Gastrocnemius medialis (tissue), 4 donors: ENCODE data around the gene SND1. TPM values are rescaled to one million over a fixed set of nuclear protein-coding genes. Genes with fewer than 3 reads are reported as not detected.

Source experiments
- ATAC-seq, 2 donors: fragments of 150-250 bp; one replicate each; pipeline ENCODE4 v1.9.1; 2016
- DNase-seq, 2 donors: peaks; one replicate each; pipeline ENCODE4 v3.0.0-alpha.2; 2019
- H3K27ac ChIP-seq, 4 donors: fragments of 200-600 bp; sonication (generic); 1 replicate in 1 of 4; 2 replicates in 3 of 4; pipeline ENCODE4 v1.5.1; 2016 to 2018; ENCODE audit warnings: mild to moderate bottlenecking in 2 of 4, moderate library complexity in 1 of 4
- H3K27me3 ChIP-seq, 3 donors: fragments of 200-600 bp; sonication (generic) in 2 of 3; 1 replicate in 1 of 3; 2 replicates in 2 of 3; pipeline versions ENCODE4 v1.5.1 to v1.6.0; 2016 to 2019; ENCODE audit warnings: mild to moderate bottlenecking in 1 of 3, moderate library complexity in 1 of 3
- H3K36me3 ChIP-seq, 2 donors: fragments of 200-600 bp; sonication (generic) in 1 of 2; one replicate each; pipeline ENCODE4 v1.5.1; 2017 to 2018
- H3K4me1 ChIP-seq, 2 donors: fragments of 200-600 bp; sonication (generic) in 1 of 2; one replicate each; pipeline ENCODE4 v1.5.1; 2016 to 2017; ENCODE audit warnings: mild to moderate bottlenecking in 2 of 2
- H3K4me3 ChIP-seq, 4 donors: fragments of 200-600 bp; sonication (generic) in 3 of 4; 1 replicate in 1 of 4; 2 replicates in 3 of 4; pipeline ENCODE4 v1.5.1; 2016 to 2019; ENCODE audit warnings: mild to moderate bottlenecking in 2 of 4
- H3K9me3 ChIP-seq, 3 donors: fragments of 200-600 bp; sonication (generic) in 2 of 3; 1 replicate in 1 of 3; 2 replicates in 2 of 3; pipeline ENCODE4 v1.5.1; 2016 to 2019
- POLR2A ChIP-seq, 2 donors: fragments of 450-650 bp; IDR thresholded peaks; one replicate each; pipeline ENCODE4 v1.6.1; 2017; ENCODE audit warnings: antibody characterized with exemption in 2 of 2, mild to moderate bottlenecking in 2 of 2, moderate library complexity in 2 of 2
- in situ Hi-C, 4 donors: fragments of 200-750 bp; cut with MboI; loops; one replicate each; pipeline versions ENCODE4 v1.15.0 to v1.8.0; 2017; ENCODE audit warnings: low sequenced_read_pairs in 4 of 4
- intact Hi-C: fragments of 100-400 bp; cut with DNase I; formaldehyde crosslinking; loops from one replicate; pipeline ENCODE4 v1.15.1; 2023; ENCODE audit warnings: low total_unique reads
- total RNA-seq, 4 donors: library from RNA; depleted of rRNA; stranded (reverse); fragments of >200 nt; gene quantifications; one replicate each; pipeline versions ENCODE4 v1.1.0 to v1.2.3, GENCODE V29; 2016
- TF ChIP-seq, protein P1 (sequence below), 5 experiments: fragments of 450-650 bp in 3 of 5; fragments of 200-600 bp in 2 of 5; sonication (generic) in 2 of 5; IDR thresholded peaks in 4 of 5; conservative IDR thresholded peaks in 1 of 5; 1 replicate in 4 of 5; 2 replicates in 1 of 5; pipeline ENCODE4 v1.5.1; 2016 to 2019; ENCODE audit warnings: antibody characterized with exemption in 5 of 5, mild to moderate bottlenecking in 3 of 5, moderate library complexity in 3 of 5

SND1 gene
- total RNA-seq, 4 donors from 2014 or later: 30.4 to 73.0 (median 50.3) TPM

DNA sequence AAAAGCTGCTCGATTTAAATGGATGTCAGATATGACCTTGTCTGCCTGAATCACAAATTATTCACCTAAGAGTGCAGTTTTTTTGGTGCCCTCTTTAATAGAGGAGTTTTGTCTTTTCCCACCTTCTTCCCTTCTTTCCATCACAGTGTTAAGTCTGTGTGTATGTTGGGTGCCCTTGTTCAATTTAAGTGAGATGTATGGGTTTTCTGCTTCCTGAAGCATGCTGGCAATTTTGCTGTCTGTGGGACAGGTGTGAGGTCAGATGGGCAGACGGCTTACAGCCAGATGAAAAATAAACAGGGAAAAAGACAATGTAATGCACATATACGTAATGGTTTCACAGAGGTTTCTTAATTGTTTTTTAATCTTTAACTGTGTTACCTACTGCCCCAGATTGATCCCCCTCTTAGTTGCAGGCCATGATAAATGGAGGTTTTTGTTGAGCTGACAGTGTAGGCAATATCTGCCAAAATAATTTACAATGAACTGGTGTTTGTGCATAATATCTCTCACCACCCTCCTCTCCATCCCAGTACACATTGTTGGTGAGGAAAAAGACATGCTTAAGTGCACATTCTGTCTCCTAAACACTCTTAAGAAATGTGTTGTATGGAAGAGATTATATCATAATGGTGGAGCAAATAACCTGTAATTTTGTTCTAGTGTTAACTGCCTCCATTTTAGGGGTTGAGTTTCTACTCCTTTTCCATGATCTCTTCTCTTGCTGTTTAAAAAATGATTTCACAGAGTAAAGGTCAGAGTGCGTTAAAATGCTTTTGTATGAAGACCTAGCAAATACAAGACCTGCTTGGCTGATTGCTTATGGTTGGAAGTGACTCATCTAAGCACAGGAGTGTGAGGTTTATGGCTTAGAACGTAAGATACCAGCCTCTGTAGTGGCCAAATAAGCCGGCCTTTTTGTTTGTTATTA is 255.4 kb downstream of the SND1 start:
- in situ Hi-C loops: no loop called here
- Histone ChIP-seq H3K4me1 (no peaks in the 10 kb centered on the region), H3K27me3 (no peaks in the 10 kb centered on the region), H3K4me3 (no peak overlapping the region), H3K27ac (no peak overlapping the region), H3K36me3 (no peaks in the 10 kb centered on the region), H3K9me3 (no peaks in the 10 kb centered on the region)
- intact Hi-C loops: no loop called here
- no peak for ATAC-seq
- no peak for DNase-seq
- TF ChIP-seq POLR2A (IDR thresholded peaks at IDR 0.05): no peak
- TF ChIP-seq, protein P1, sequence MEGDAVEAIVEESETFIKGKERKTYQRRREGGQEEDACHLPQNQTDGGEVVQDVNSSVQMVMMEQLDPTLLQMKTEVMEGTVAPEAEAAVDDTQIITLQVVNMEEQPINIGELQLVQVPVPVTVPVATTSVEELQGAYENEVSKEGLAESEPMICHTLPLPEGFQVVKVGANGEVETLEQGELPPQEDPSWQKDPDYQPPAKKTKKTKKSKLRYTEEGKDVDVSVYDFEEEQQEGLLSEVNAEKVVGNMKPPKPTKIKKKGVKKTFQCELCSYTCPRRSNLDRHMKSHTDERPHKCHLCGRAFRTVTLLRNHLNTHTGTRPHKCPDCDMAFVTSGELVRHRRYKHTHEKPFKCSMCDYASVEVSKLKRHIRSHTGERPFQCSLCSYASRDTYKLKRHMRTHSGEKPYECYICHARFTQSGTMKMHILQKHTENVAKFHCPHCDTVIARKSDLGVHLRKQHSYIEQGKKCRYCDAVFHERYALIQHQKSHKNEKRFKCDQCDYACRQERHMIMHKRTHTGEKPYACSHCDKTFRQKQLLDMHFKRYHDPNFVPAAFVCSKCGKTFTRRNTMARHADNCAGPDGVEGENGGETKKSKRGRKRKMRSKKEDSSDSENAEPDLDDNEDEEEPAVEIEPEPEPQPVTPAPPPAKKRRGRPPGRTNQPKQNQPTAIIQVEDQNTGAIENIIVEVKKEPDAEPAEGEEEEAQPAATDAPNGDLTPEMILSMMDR (IDR thresholded peaks at IDR 0.05 in 4 of 5, conservative IDR thresholded peaks at IDR 0.05 in 1 of 5): no peak

DNA sequence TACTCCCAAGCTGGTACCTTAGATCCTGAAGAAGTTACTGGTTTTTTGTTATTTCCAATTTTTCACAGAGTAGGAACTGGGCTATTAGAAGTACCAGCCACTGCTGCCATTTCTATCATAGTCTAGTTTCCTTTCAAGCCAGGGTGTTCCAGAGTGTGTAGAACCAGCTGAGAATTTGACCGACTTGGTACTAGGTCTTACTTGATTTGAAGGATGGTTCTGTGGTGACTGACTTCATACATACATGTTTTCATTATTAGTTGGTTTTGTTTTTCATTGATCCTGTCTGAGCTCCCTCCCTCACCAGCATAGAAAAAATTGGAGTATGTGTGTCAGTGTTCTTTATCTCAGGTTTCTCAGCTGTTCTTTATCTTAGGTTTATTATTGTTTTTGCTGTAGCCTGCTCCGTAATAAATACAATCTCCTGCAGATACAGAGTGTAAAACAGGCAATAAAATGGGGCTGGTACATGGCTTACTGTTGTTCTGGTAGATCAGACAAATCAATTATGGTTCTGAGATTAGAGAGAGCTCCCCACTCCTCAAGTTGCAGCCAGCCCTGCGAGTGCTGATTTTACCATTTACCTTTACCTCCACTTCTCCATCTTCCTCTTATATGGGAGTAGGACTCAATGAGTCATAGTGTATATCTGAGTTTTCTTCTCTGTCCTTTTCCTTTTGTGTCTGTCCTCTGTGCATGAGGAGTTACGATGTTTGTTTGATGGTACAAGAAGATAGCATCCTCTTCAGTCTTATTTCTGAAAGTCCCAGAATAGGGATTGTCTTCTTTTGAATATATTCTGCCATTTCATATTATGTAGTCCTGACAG is 256.6 kb downstream of the SND1 start:
- no peak for ATAC-seq
- TF ChIP-seq, protein P1 (IDR thresholded peaks at IDR 0.05 in 4 of 5, conservative IDR thresholded peaks at IDR 0.05 in 1 of 5): no peak
- TF ChIP-seq POLR2A (IDR thresholded peaks at IDR 0.05): no peak
- no peaks in the 10 kb centered on the region for H3K36me3 ChIP-seq
- no peak for DNase-seq
- H3K27ac ChIP-seq: no peak overlapping the region
- H3K4me1 ChIP-seq: no peaks in the 10 kb centered on the region
- in situ Hi-C loops (no loop called here), intact Hi-C loops (no loop called here)
- no peak overlapping the region for H3K4me3 ChIP-seq
- no peaks in the 10 kb centered on the region for H3K9me3 ChIP-seq
- H3K27me3 ChIP-seq: no peaks in the 10 kb centered on the region

GRCh38 chr7:127909424-127910152 is 257.6 kb downstream of the SND1 start:
- no peaks in the 10 kb centered on the region for H3K36me3 ChIP-seq
- no peaks in the 10 kb centered on the region for H3K4me1 ChIP-seq
- DNase-seq: no peak
- no peak overlapping the region for H3K27ac ChIP-seq
- in situ Hi-C loops (no loop called here), intact Hi-C loops (no loop called here)
- H3K27me3 ChIP-seq: no peaks in the 10 kb centered on the region
- no peak for TF ChIP-seq POLR2A (IDR thresholded peaks at IDR 0.05)
- TF ChIP-seq, protein P1 (IDR thresholded peaks at IDR 0.05 in 4 of 5, conservative IDR thresholded peaks at IDR 0.05 in 1 of 5): no peak
- H3K4me3 ChIP-seq: no peak overlapping the region
- H3K9me3 ChIP-seq: no peaks in the 10 kb centered on the region
- ATAC-seq: no peak

- no peak overlapping the region for H3K4me3 ChIP-seq
- H3K27ac ChIP-seq: no peak overlapping the region
- ATAC-seq (no peak), DNase-seq (no peak)
- intact Hi-C loops: no loop called here
- no peak for TF ChIP-seq POLR2A (IDR thresholded peaks at IDR 0.05)
- TF ChIP-seq, protein P1 (IDR thresholded peaks at IDR 0.05 in 4 of 5, conservative IDR thresholded peaks at IDR 0.05 in 1 of 5): no peak
- H3K9me3 ChIP-seq: no peaks in the 10 kb centered on the region
- H3K36me3 ChIP-seq: no peaks in the 10 kb centered on the region
- no peaks in the 10 kb centered on the region for H3K27me3 ChIP-seq
- no peaks in the 10 kb centered on the region for H3K4me1 ChIP-seq
- in situ Hi-C loops: no loop called here
Observed at GRCh38 chr7:127910670-127911069, 258.7 kb downstream of the SND1 start.
